Activated CD4-positive, alpha-beta T cell treated with anti-CD3 and anti-CD28 coated beads for 36 hours (primary cell): ENCODE results near the gene NIPSNAP3A. TPM values are rescaled to one million over a fixed set of nuclear protein-coding genes. Genes with fewer than 3 reads are reported as not detected.
"Not testable (repeated sequence)": the region's sequence is repeated elsewhere in the genome, so short reads cannot be mapped to it uniquely, and the experiment has no call there.

Source experiments
- ATAC-seq: fragments of 200-7000 bp; cut with Tn5 transposase; one replicate; pipeline ENCODE4 v1.10.0; 2021; ENCODE audit warnings: mild to moderate bottlenecking, moderate library complexity
- CTCF ChIA-PET: fragments of 350-600 bp; sonication (Branson Sonifier 250); formaldehyde crosslinking; loops from one replicate; lab custom pipeline; 2021; ENCODE audit warnings: antibody characterized with exemption; lab: Charles Lee
- POLR2A ChIA-PET: fragments of 350-600 bp; sonication (Branson Sonifier 250); formaldehyde crosslinking; loops from one replicate; lab custom pipeline; 2021; ENCODE audit warnings: antibody characterized with exemption, inconsistent platforms; lab: Charles Lee
- DNase-seq: peaks from one replicate; pipeline ENCODE4 v3.0.0-alpha.2; 2020
- H3K27ac Mint-ChIP-seq: one replicate; pipeline ENCODE4 v1.8.0; 2021; ENCODE audit warnings: mixed read lengths
- H3K27me3 Mint-ChIP-seq: one replicate; pipeline ENCODE4 v1.8.0; 2021; ENCODE audit warnings: mixed read lengths
- H3K36me3 Mint-ChIP-seq: one replicate; pipeline ENCODE4 v1.8.0; 2021; ENCODE audit warnings: low read depth, mixed read lengths
- H3K4me1 Mint-ChIP-seq: one replicate; pipeline ENCODE4 v1.8.0; 2021; ENCODE audit warnings: mixed read lengths
- H3K4me3 Mint-ChIP-seq: one replicate; pipeline ENCODE4 v1.8.0; 2021; ENCODE audit warnings: mild to moderate bottlenecking, moderate library complexity, mixed read lengths
- H3K9me3 Mint-ChIP-seq: one replicate; pipeline ENCODE4 v1.8.0; 2021; ENCODE audit warnings: low read depth, mixed read lengths
- intact Hi-C, 2 experiments: fragments of 100-400 bp; cut with DNase I in 1 of 2; cut with micrococcal nuclease in 1 of 2; formaldehyde crosslinking; loops; one replicate each; pipeline versions ENCODE4 v1.14.2 to v1.15.1; 2022 to 2024; cut with DNase I, micrococcal nuclease
- total RNA-seq, 2 experiments: library from RNA; stranded (reverse); gene quantifications; one replicate each; pipeline ENCODE4 v1.2.3, GENCODE V29; 2021

NIPSNAP3A gene
- total RNA-seq, 2 experiments from 2014 or later = 7.2 to 11.7 TPM

- DNase-seq = no peak
- peaks cover 16% of the 10 kb centered on the region for H3K4me1 Mint-ChIP-seq
- intact Hi-C loops = loop anchor here (1.0 to 10.0 kb wide), 9 partner anchors 17 to 947 kb away; partner anchors contain the start of genes SMC2 (in 2 of the 2), FKTN (in 1 of the 2), NIPSNAP3B (in 1 of the 2) and SLC44A1 (in 1 of the 2)
- no peaks in the 10 kb centered on the region for H3K9me3 Mint-ChIP-seq
- peak overlapping the region; percentile 85 for H3K4me3 Mint-ChIP-seq
- POLR2A ChIA-PET = interaction anchor here (0.5 kb wide), 1 partner anchor 75 kb away, joined by 3 read pairs; no protein-coding TSS in a partner anchor
- CTCF ChIA-PET = interaction anchor here (0.7 to 2.0 kb wide), 6 partner anchors 8 to 873 kb away, joined by 3 to 8 read pairs (median 4); partner anchors contain the start of genes ABCA1 and NIPSNAP3B
- peaks cover 5% of the 10 kb centered on the region for H3K36me3 Mint-ChIP-seq
- peak overlapping the region; percentile 96 for H3K27ac Mint-ChIP-seq
- no peak for ATAC-seq
- no peaks in the 10 kb centered on the region for H3K27me3 Mint-ChIP-seq
These were observed 278 bp upstream of the NIPSNAP3A start for GRCh38 chr9:104747245-104747564.

GRCh38 chr9:104748359-104749031 is 1.0 kb downstream of the NIPSNAP3A start:
- CTCF ChIA-PET = interaction anchor here (1.1 to 1.8 kb wide), 2 partner anchors 15 to 21 kb away, joined by 3 to 8 read pairs; partner anchors contain the start of gene NIPSNAP3B
- POLR2A ChIA-PET = interaction anchor here (0.6 kb wide), 1 partner anchor 166 kb away, joined by 9 read pairs; no protein-coding TSS in a partner anchor
- DNase-seq (no peak), ATAC-seq (no peak)
- H3K27ac Mint-ChIP-seq = peak overlapping the region; percentile 96
- H3K27me3 Mint-ChIP-seq = no peaks in the 10 kb centered on the region
- no peaks in the 10 kb centered on the region for H3K9me3 Mint-ChIP-seq
- H3K4me1 Mint-ChIP-seq = peaks cover 16% of the 10 kb centered on the region
- intact Hi-C loops = loop anchor here (5.0 to 10.0 kb wide), 3 partner anchors 364 to 806 kb away; partner anchors contain the start of genes FKTN (in 1 of the 2) and SMC2 (in 1 of the 2)
- H3K4me3 Mint-ChIP-seq = peak overlapping the region; percentile 85
- H3K36me3 Mint-ChIP-seq = peaks cover 9% of the 10 kb centered on the region

GRCh38 chr9:104750185-104750767 is 2.8 kb downstream of the NIPSNAP3A start:
- DNase-seq (no peak), ATAC-seq (no peak)
- ChIA-PET POLR2A (no interaction called here), CTCF (no interaction called here)
- Mint-ChIP-seq H3K4me1 (peaks cover 16% of the 10 kb centered on the region), H3K9me3 (no peaks in the 10 kb centered on the region), H3K36me3 (peaks cover 13% of the 10 kb centered on the region), H3K27ac (no peak overlapping the region), H3K4me3 (no peak overlapping the region), H3K27me3 (no peaks in the 10 kb centered on the region)
- intact Hi-C loops = no loop called here

- no peak for DNase-seq
- POLR2A ChIA-PET = no interaction called here
- Mint-ChIP-seq H3K4me3 (no peak overlapping the region), H3K9me3 (no peaks in the 10 kb centered on the region), H3K36me3 (peaks cover 1% of the 10 kb centered on the region), H3K4me1 (peaks cover 4% of the 10 kb centered on the region), H3K27me3 (no peaks in the 10 kb centered on the region), H3K27ac (no peak overlapping the region)
- no peak for ATAC-seq
- CTCF ChIA-PET = no interaction called here
- intact Hi-C loops = no loop called here
These were observed 11.5 kb downstream of the NIPSNAP3A start for GRCh38 chr9:104758974-104759373.

GRCh38 chr9:104765138-104765537 is 17.7 kb downstream of the NIPSNAP3A start:
- Mint-ChIP-seq H3K36me3 (no peaks in the 10 kb centered on the region), H3K4me3 (peak overlapping the region; percentile 87), H3K27ac (no peak overlapping the region), H3K4me1 (peaks cover 4% of the 10 kb centered on the region), H3K27me3 (peaks cover 2% of the 10 kb centered on the region), H3K9me3 (no peaks in the 10 kb centered on the region)
- POLR2A ChIA-PET = no interaction called here
- intact Hi-C loops = no loop called here
- DNase-seq (no peak), ATAC-seq (no peak)
- CTCF ChIA-PET = interaction anchor here (0.6 to 0.8 kb wide), 2 partner anchors 90 to 1019 kb away, joined by 3 to 4 read pairs; no protein-coding TSS in a partner anchor

GRCh38 chr9:104766025-104766424 is 18.5 kb downstream of the NIPSNAP3A start:
- peaks cover 4% of the 10 kb centered on the region for H3K4me1 Mint-ChIP-seq
- DNase-seq (no peak), ATAC-seq (no peak)
- H3K27me3 Mint-ChIP-seq = peaks cover 2% of the 10 kb centered on the region
- no peaks in the 10 kb centered on the region for H3K9me3 Mint-ChIP-seq
- CTCF ChIA-PET = no interaction called here
- intact Hi-C loops = no loop called here
- no peak overlapping the region for H3K4me3 Mint-ChIP-seq
- no peaks in the 10 kb centered on the region for H3K36me3 Mint-ChIP-seq
- H3K27ac Mint-ChIP-seq = no peak overlapping the region
- POLR2A ChIA-PET = no interaction called here

- no peaks in the 10 kb centered on the region for H3K9me3 Mint-ChIP-seq
- peaks cover 4% of the 10 kb centered on the region for H3K27me3 Mint-ChIP-seq
- no peak overlapping the region for H3K4me3 Mint-ChIP-seq
- DNase-seq (no peak), ATAC-seq (no peak)
- no peaks in the 10 kb centered on the region for H3K36me3 Mint-ChIP-seq
- POLR2A ChIA-PET = no interaction called here
- H3K27ac Mint-ChIP-seq = no peak overlapping the region
- H3K4me1 Mint-ChIP-seq = peaks cover 4% of the 10 kb centered on the region
- CTCF ChIA-PET = interaction anchor here (0.9 kb wide), 1 partner anchor 13 kb away, joined by 3 read pairs; no protein-coding TSS in a partner anchor
- intact Hi-C loops = no loop called here
These were observed 20.0 kb downstream of the NIPSNAP3A start for GRCh38 chr9:104767507-104767906.

- H3K36me3 Mint-ChIP-seq, H3K4me3 Mint-ChIP-seq, H3K4me1 Mint-ChIP-seq, ATAC-seq, H3K9me3 Mint-ChIP-seq, H3K27ac Mint-ChIP-seq, intact Hi-C loops, DNase-seq, H3K27me3 Mint-ChIP-seq, POLR2A ChIA-PET: not testable (repeated sequence)
- CTCF ChIA-PET = interaction anchor here (0.9 kb wide), 1 partner anchor 21 kb away, joined by 3 read pairs; no protein-coding TSS in a partner anchor
These were observed 21.5 kb downstream of the NIPSNAP3A start for GRCh38 chr9:104769029-104769428.

- ChIA-PET CTCF (interaction anchor here (0.9 to 1.2 kb wide), 2 partner anchors 22 to 24 kb away, joined by 3 read pairs; no protein-coding TSS in a partner anchor), POLR2A (no interaction called here)
- ATAC-seq (no peak), DNase-seq (no peak)
- Mint-ChIP-seq H3K27me3 (peaks cover 4% of the 10 kb centered on the region), H3K4me3 (no peak overlapping the region), H3K4me1 (no peaks in the 10 kb centered on the region), H3K27ac (no peak overlapping the region), H3K9me3 (no peaks in the 10 kb centered on the region), H3K36me3 (no peaks in the 10 kb centered on the region)
- intact Hi-C loops = no loop called here
These were observed 22.2 kb downstream of the NIPSNAP3A start for GRCh38 chr9:104769655-104770054.

GRCh38 chr9:104772714-104773510 is 25.4 kb downstream of the NIPSNAP3A start:
- no peaks in the 10 kb centered on the region for H3K4me1 Mint-ChIP-seq
- H3K27ac Mint-ChIP-seq = no peak overlapping the region
- DNase-seq = no peak
- POLR2A ChIA-PET = no interaction called here
- intact Hi-C loops = no loop called here
- ATAC-seq = no peak
- H3K9me3 Mint-ChIP-seq = no peaks in the 10 kb centered on the region
- H3K4me3 Mint-ChIP-seq = no peak overlapping the region
- peaks cover 2% of the 10 kb centered on the region for H3K27me3 Mint-ChIP-seq
- CTCF ChIA-PET = no interaction called here
- H3K36me3 Mint-ChIP-seq = no peaks in the 10 kb centered on the region

GRCh38 chr9:104774132-104774531 is 26.6 kb downstream of the NIPSNAP3A start:
- Mint-ChIP-seq H3K9me3 (no peaks in the 10 kb centered on the region), H3K4me1 (no peaks in the 10 kb centered on the region), H3K36me3 (no peaks in the 10 kb centered on the region), H3K4me3 (no peak overlapping the region), H3K27me3 (peaks cover 2% of the 10 kb centered on the region), H3K27ac (no peak overlapping the region)
- no peak for ATAC-seq
- ChIA-PET POLR2A (no interaction called here), CTCF (interaction anchor here (1.3 kb wide), 1 partner anchor 11 kb away, joined by 4 read pairs; no protein-coding TSS in a partner anchor)
- intact Hi-C loops = no loop called here
- DNase-seq = no peak
